ENCODE data around the gene EHD1. TPM values are rescaled to one million over a fixed set of nuclear protein-coding genes. Genes with fewer than 3 reads are reported as not detected.
A peak's percentile ranks its signal among the peaks of the same experiment; 100 is the strongest.

EHD1 gene
- total RNA-seq, 1 donor from 2014 or later = 19.8 TPM

DNA sequence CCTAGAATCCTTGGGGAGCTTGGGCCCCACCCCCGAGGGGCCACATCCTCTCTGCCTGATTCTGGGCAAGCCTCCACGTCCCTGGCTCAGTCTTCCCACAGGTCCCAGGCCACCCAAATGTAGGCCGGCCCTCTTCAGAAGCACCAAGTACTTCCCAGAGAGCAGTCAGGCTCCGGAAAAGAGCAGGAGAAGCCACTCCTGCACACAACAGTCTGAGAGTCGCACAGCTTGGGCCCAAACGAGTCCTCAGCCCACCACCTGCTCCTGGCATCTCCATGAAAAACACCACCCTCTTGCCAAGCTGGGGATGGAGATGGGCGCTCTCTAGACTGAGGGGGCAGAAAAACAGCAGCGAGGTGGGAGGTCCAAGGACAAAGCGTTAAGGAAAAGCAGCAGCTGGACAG is 15.4 kb downstream of the EHD1 start:
- H3K9ac ChIP-seq = no peak overlapping the region
- peaks cover 38% of the 10 kb centered on the region for H3K4me1 Mint-ChIP-seq
- peak overlapping the region; percentile 30 for H3K4me3 Mint-ChIP-seq
- DNase-seq (ENCODE audit: low spot score) = no peak
- peaks cover 37% of the 10 kb centered on the region for H3K4me1 ChIP-seq
- no peaks in the 10 kb centered on the region for H3K36me3 ChIP-seq
- H3K27ac Mint-ChIP-seq = peak overlapping the region; percentile 94
- peak overlapping the region; percentile 69 for H3K27ac ChIP-seq
- TF ChIP-seq EZH2 (IDR thresholded peaks at IDR 0.05) (no peak), EZH2phosphoT487 (IDR thresholded peaks at IDR 0.05) (no peak)
- TF ChIP-seq, protein P1, sequence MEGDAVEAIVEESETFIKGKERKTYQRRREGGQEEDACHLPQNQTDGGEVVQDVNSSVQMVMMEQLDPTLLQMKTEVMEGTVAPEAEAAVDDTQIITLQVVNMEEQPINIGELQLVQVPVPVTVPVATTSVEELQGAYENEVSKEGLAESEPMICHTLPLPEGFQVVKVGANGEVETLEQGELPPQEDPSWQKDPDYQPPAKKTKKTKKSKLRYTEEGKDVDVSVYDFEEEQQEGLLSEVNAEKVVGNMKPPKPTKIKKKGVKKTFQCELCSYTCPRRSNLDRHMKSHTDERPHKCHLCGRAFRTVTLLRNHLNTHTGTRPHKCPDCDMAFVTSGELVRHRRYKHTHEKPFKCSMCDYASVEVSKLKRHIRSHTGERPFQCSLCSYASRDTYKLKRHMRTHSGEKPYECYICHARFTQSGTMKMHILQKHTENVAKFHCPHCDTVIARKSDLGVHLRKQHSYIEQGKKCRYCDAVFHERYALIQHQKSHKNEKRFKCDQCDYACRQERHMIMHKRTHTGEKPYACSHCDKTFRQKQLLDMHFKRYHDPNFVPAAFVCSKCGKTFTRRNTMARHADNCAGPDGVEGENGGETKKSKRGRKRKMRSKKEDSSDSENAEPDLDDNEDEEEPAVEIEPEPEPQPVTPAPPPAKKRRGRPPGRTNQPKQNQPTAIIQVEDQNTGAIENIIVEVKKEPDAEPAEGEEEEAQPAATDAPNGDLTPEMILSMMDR (IDR thresholded peaks at IDR 0.05) = no peak
- peak overlapping the region; percentile 25 for H3K4me2 ChIP-seq
- H3K27me3 Mint-ChIP-seq (ENCODE audit: insufficient read depth, low read depth) = peaks cover 4% of the 10 kb centered on the region
- peaks cover 3% of the 10 kb centered on the region for H3K36me3 Mint-ChIP-seq
- peaks cover 14% of the 10 kb centered on the region for H3K79me2 ChIP-seq (ENCODE audit: low read depth)
- no peaks in the 10 kb centered on the region for H3K9me3 ChIP-seq (ENCODE audit: low read depth)
- H3K27me3 ChIP-seq = no peaks in the 10 kb centered on the region
- peaks cover 14% of the 10 kb centered on the region for H3F3A ChIP-seq (ENCODE audit: low read depth)
- H3K9me3 Mint-ChIP-seq = no peaks in the 10 kb centered on the region
- no peak overlapping the region for H2AFZ ChIP-seq (replicated peaks)
- H3K4me3 ChIP-seq = no peak overlapping the region
- H4K20me1 ChIP-seq (ENCODE audit: low read depth) = peaks cover 18% of the 10 kb centered on the region

DNA sequence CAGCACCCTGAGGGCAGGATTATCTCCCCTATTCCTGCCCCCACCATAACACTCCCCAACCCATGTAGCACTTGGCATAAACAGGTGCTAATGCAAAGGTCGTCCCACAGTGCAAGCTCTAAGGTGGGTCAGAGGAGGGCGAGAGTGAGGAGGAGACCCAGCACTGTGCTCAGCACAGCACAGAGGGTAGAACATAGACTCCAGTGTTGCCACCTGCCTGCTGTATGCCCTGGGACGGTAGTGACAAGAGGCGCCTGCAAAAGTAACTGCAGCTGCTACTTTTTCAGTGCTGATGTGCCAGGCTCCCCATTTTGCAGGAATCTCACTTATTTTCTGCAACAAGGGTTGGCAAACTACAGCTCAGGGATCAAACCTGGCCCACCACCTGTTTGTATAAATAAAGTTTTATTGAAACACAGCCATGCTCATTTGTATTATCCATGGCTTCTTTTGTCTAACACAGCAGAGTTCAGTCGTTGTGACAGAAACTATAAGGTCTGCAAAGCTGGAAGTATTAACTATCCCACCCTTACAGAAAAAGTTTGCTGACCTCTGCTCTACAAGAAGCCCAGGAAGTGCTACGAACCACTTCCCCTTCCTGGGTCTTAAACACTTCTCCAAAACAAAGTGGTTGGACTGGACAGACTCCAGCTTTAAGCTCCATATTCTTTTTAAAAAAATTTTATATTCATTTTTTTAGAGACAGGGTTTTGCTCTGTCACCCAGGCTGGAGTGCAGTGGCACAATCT is 17.0 kb downstream of the EHD1 start:
- H4K20me1 ChIP-seq (ENCODE audit: low read depth) = peaks cover 18% of the 10 kb centered on the region
- H3K27me3 Mint-ChIP-seq (ENCODE audit: insufficient read depth, low read depth) = peaks cover 4% of the 10 kb centered on the region
- H3K27ac Mint-ChIP-seq = no peak overlapping the region

DNA sequence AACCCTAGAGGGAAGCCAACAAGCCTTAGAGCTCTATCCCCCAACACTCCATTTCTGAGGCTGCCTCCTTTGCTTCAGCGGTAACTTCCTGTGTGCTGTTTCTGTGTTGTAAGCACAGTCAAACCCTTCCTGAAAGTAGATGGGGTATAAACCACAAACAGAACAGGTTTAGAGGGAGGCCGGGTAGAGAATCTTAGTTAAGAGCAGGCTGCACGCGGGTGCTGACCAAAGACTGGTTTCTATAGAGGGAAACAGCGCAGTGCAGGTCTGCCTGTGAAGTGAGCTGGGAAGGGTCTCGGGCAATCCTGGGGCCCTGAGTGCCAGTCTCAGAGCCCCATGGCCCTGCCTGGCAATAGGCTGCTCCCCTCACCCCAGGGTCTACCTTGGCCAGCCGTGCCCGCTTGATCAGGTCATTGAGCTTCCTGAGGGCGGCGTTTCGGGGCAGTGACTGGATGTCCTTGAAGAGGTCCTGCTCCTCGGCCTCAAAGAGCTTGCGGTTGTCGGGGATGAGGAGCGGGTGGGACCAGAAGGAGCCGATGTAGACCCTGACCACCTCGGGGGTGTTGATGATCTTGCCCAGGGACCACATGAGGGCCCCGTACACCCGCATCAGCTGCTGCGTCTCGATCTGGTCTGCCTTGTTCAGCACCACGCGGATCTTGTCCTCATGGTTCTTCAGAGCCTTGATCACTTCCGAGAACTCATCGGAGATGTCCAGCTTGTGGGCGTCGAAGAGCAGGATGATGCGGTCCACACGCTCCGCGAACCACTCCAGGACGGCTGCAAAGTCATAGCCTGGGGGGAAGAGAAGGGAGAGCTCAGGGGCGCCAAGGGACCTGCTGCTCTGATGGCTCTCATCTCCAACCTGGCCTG is 18.6 kb downstream of the EHD1 start:
- DNase-seq (ENCODE audit: low spot score) = no peak
- H3K4me3 Mint-ChIP-seq = no peak overlapping the region
- H3K27ac Mint-ChIP-seq = peak overlapping the region; percentile 66
- H3K9me3 Mint-ChIP-seq = no peaks in the 10 kb centered on the region
- Histone ChIP-seq H3K4me1 (peaks cover 29% of the 10 kb centered on the region), H3K9me3 (ENCODE audit: low read depth) (no peaks in the 10 kb centered on the region), H3K4me2 (no peak overlapping the region), H3K27me3 (no peaks in the 10 kb centered on the region), H3K4me3 (no peak overlapping the region), H4K20me1 (ENCODE audit: low read depth) (peaks cover 18% of the 10 kb centered on the region), H3K27ac (no peak overlapping the region), H2AFZ (replicated peaks) (no peak overlapping the region), H3K79me2 (ENCODE audit: low read depth) (peaks cover 14% of the 10 kb centered on the region), H3F3A (ENCODE audit: low read depth) (peaks cover 14% of the 10 kb centered on the region), H3K36me3 (no peaks in the 10 kb centered on the region), H3K9ac (no peak overlapping the region)
- H3K4me1 Mint-ChIP-seq = peaks cover 23% of the 10 kb centered on the region
- peaks cover 3% of the 10 kb centered on the region for H3K36me3 Mint-ChIP-seq
- TF ChIP-seq EZH2phosphoT487 (IDR thresholded peaks at IDR 0.05) = no peak
- TF ChIP-seq, protein P1 (IDR thresholded peaks at IDR 0.05) = no peak
- TF ChIP-seq EZH2 (IDR thresholded peaks at IDR 0.05) = no peak
- peaks cover 11% of the 10 kb centered on the region for H3K27me3 Mint-ChIP-seq (ENCODE audit: insufficient read depth, low read depth)

More for the DNA sequence above, 17.0 kb downstream of the EHD1 start:
- Histone ChIP-seq H3K4me2 (no peak overlapping the region), H3K79me2 (ENCODE audit: low read depth) (peaks cover 14% of the 10 kb centered on the region), H3K27me3 (no peaks in the 10 kb centered on the region), H3K4me3 (no peak overlapping the region), H3K9ac (no peak overlapping the region), H3K36me3 (no peaks in the 10 kb centered on the region), H2AFZ (replicated peaks) (no peak overlapping the region), H3K4me1 (peaks cover 37% of the 10 kb centered on the region), H3K9me3 (ENCODE audit: low read depth) (no peaks in the 10 kb centered on the region), H3K27ac (no peak overlapping the region), H3F3A (ENCODE audit: low read depth) (peaks cover 14% of the 10 kb centered on the region)
- Mint-ChIP-seq H3K4me3 (no peak overlapping the region), H3K4me1 (peaks cover 38% of the 10 kb centered on the region), H3K9me3 (no peaks in the 10 kb centered on the region), H3K36me3 (peaks cover 3% of the 10 kb centered on the region)
- no peak for DNase-seq (ENCODE audit: low spot score)
- TF ChIP-seq EZH2 (IDR thresholded peaks at IDR 0.05) (no peak), EZH2phosphoT487 (IDR thresholded peaks at IDR 0.05) (no peak)
- TF ChIP-seq, protein P1 (IDR thresholded peaks at IDR 0.05) = no peak

All from neural progenitor cell (in vitro differentiated cells).